ENCODE data around the gene LRRC8E. TPM values are rescaled to one million over a fixed set of nuclear protein-coding genes. Genes with fewer than 3 reads are reported as not detected.

The LRRC8E gene
- total RNA-seq, result 10 to 100 TPM in 1 of 3 donors, 1 to 10 TPM in 2; 1.4 to 15.1 (median 6.6) TPM

GRCh38 chr19:7888145-7888825 lies at the start of gene LRRC8E:
Gene LRRC8E (plus strand): TSS chr19:7888510. CDS start chr19:7895604, 7,094 bp downstream.
- H3K4me1 ChIP-seq, result peaks cover 0 to 2% of the 10 kb centered on the region in 2 donors
- peak within 1 kb of the TSS; percentile 44 to 79 (median 64) for H3K4me3 ChIP-seq
- TF ChIP-seq POLR2AphosphoS5 (IDR thresholded peaks at IDR 0.05) (peak in 1 of 3 donors; percentile 51), POLR2A (IDR thresholded peaks at IDR 0.05) (no peak)
- intact Hi-C loops (cut with DNase I; ENCODE audit: low total_unique reads), result no loop called here
- peak in 1 of 2 donors; percentile 74 for DNase-seq (ENCODE audit: low spot score in 2 of 2)
- H3K27ac ChIP-seq, result peak within 1 kb of the TSS; percentile 71 to 84
- no peaks in the 10 kb centered on the region for H3K9me3 ChIP-seq
- no peaks in the 10 kb centered on the region for H3K36me3 ChIP-seq
- no peaks in the 10 kb centered on the region for H3K27me3 ChIP-seq

- Histone ChIP-seq H3K4me3 (no peak overlapping the region), H3K36me3 (no peaks in the 10 kb centered on the region), H3K27ac (no peak overlapping the region), H3K4me1 (no peaks in the 10 kb centered on the region), H3K9me3 (no peaks in the 10 kb centered on the region), H3K27me3 (no peaks in the 10 kb centered on the region)
- TF ChIP-seq POLR2AphosphoS5 (IDR thresholded peaks at IDR 0.05) (no peak), POLR2A (IDR thresholded peaks at IDR 0.05) (no peak)
- TF ChIP-seq, protein P1, sequence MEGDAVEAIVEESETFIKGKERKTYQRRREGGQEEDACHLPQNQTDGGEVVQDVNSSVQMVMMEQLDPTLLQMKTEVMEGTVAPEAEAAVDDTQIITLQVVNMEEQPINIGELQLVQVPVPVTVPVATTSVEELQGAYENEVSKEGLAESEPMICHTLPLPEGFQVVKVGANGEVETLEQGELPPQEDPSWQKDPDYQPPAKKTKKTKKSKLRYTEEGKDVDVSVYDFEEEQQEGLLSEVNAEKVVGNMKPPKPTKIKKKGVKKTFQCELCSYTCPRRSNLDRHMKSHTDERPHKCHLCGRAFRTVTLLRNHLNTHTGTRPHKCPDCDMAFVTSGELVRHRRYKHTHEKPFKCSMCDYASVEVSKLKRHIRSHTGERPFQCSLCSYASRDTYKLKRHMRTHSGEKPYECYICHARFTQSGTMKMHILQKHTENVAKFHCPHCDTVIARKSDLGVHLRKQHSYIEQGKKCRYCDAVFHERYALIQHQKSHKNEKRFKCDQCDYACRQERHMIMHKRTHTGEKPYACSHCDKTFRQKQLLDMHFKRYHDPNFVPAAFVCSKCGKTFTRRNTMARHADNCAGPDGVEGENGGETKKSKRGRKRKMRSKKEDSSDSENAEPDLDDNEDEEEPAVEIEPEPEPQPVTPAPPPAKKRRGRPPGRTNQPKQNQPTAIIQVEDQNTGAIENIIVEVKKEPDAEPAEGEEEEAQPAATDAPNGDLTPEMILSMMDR (IDR thresholded peaks at IDR 0.05), result no peak
- intact Hi-C loops (cut with DNase I; ENCODE audit: low total_unique reads), result no loop called here
- DNase-seq (ENCODE audit: low spot score in 2 of 2), result no peak
Observed at GRCh38 chr19:7839476-7839875, 48.8 kb upstream of the LRRC8E start.

- no peaks in the 10 kb centered on the region for H3K4me1 ChIP-seq
- no peak for DNase-seq (ENCODE audit: low spot score in 2 of 2)
- no peak overlapping the region for H3K27ac ChIP-seq
- TF ChIP-seq POLR2A (IDR thresholded peaks at IDR 0.05) (no peak), POLR2AphosphoS5 (IDR thresholded peaks at IDR 0.05) (no peak)
- TF ChIP-seq, protein P1 (IDR thresholded peaks at IDR 0.05), result no peak
- intact Hi-C loops (cut with DNase I; ENCODE audit: low total_unique reads), result loop anchor here (5.0 kb wide), 1 partner anchor 1283 kb away; no protein-coding TSS in a partner anchor
- H3K36me3 ChIP-seq, result no peaks in the 10 kb centered on the region
- H3K9me3 ChIP-seq, result no peaks in the 10 kb centered on the region
- no peak overlapping the region for H3K4me3 ChIP-seq
- no peaks in the 10 kb centered on the region for H3K27me3 ChIP-seq
Observed at GRCh38 chr19:7840629-7841028, 47.7 kb upstream of the LRRC8E start.

DNA sequence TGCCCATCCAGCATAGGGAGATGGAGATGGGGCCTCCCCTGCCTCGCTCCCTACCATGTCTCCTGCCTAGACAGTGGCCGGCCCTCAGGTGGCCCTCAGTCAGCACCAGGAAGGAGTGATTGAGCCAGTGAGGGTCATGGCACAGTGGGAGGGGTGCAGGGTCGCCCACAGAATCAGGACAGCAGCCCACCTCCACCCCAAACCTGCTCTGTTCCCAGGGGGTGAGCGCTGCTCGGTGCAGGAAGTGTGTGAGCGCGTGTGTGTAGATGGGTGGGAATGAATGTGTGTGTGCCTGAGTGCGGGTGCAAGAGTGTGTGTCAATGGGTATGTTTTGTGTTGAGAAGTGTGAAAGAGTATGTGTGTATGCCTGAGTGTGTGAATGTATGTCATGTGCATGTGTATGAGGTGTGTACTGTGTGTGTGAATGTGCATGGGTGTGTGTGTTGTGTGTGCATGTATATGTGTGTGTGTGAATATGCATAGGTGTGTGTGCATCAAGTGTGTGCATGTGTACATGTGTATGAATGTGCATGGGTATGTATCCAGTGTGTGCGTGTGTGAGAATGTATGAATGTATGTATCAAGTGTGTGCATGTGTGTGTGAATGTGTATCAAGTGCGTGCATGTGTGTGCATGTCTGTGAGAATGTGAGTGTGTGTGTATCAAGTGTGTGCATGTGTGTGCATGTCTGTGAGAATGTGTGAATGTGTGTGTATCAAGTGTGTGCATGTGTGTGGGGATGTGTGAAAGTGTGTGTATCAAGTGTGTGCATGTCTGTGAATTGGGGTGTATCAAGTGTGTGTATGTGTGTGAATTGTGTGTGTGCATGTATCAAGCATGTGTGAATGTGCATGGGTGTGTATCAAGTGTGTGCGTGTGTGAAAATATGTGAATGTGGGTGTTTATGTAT lies 46.3 kb upstream of the LRRC8E start:
- no peaks in the 10 kb centered on the region for H3K36me3 ChIP-seq
- H3K9me3 ChIP-seq, result no peaks in the 10 kb centered on the region
- H3K27ac ChIP-seq, result no peak overlapping the region
- no peak for TF ChIP-seq POLR2A (IDR thresholded peaks at IDR 0.05)
- TF ChIP-seq, protein P1 (IDR thresholded peaks at IDR 0.05), result no peak
- TF ChIP-seq POLR2AphosphoS5 (IDR thresholded peaks at IDR 0.05), result no peak
- no peak for DNase-seq (ENCODE audit: low spot score in 2 of 2)
- intact Hi-C loops (cut with DNase I; ENCODE audit: low total_unique reads), result loop anchor here (5.0 kb wide), 1 partner anchor 1285 kb away; no protein-coding TSS in a partner anchor
- no peaks in the 10 kb centered on the region for H3K4me1 ChIP-seq
- no peak overlapping the region for H3K4me3 ChIP-seq
- H3K27me3 ChIP-seq, result no peaks in the 10 kb centered on the region

- DNase-seq (ENCODE audit: low spot score in 2 of 2), result no peak
- no peaks in the 10 kb centered on the region for H3K4me1 ChIP-seq
- H3K27me3 ChIP-seq, result no peaks in the 10 kb centered on the region
- intact Hi-C loops (cut with DNase I; ENCODE audit: low total_unique reads), result loop anchor here (5.0 kb wide), 1 partner anchor 1285 kb away; no protein-coding TSS in a partner anchor
- TF ChIP-seq POLR2A (IDR thresholded peaks at IDR 0.05) (no peak), POLR2AphosphoS5 (IDR thresholded peaks at IDR 0.05) (no peak)
- TF ChIP-seq, protein P1 (IDR thresholded peaks at IDR 0.05), result no peak
- no peaks in the 10 kb centered on the region for H3K36me3 ChIP-seq
- no peaks in the 10 kb centered on the region for H3K9me3 ChIP-seq
- H3K27ac ChIP-seq, result no peak overlapping the region
- H3K4me3 ChIP-seq, result no peak overlapping the region
Observed at GRCh38 chr19:7842661-7843294, 45.5 kb upstream of the LRRC8E start.
